Measurements from ENCODE around the gene RILPL2.

Gene RILPL2

GRCh38 chr12:123478762-123479161, 42.3 kb upstream of the RILPL2 start:
- ATAC-seq, result peak; percentile 78
- TF ChIP-seq, protein P1, sequence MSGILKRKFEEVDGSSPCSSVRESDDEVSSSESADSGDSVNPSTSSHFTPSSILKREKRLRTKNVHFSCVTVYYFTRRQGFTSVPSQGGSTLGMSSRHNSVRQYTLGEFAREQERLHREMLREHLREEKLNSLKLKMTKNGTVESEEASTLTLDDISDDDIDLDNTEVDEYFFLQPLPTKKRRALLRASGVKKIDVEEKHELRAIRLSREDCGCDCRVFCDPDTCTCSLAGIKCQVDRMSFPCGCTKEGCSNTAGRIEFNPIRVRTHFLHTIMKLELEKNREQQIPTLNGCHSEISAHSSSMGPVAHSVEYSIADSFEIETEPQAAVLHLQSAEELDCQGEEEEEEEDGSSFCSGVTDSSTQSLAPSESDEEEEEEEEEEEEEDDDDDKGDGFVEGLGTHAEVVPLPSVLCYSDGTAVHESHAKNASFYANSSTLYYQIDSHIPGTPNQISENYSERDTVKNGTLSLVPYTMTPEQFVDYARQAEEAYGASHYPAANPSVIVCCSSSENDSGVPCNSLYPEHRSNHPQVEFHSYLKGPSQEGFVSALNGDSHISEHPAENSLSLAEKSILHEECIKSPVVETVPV (CRISPR knock-in tag; IDR thresholded peaks at IDR 0.05), result no peak
- 0 out of 2 replicates have a peak, but pooled peaks have one; percentile 37 for TF ChIP-seq SNAI2 (CRISPR knock-in tag; IDR thresholded peaks at IDR 0.05)
- TF ChIP-seq ZNF70 (CRISPR knock-in tag; IDR thresholded peaks at IDR 0.05), result no peak
- TF ChIP-seq, protein P2, sequence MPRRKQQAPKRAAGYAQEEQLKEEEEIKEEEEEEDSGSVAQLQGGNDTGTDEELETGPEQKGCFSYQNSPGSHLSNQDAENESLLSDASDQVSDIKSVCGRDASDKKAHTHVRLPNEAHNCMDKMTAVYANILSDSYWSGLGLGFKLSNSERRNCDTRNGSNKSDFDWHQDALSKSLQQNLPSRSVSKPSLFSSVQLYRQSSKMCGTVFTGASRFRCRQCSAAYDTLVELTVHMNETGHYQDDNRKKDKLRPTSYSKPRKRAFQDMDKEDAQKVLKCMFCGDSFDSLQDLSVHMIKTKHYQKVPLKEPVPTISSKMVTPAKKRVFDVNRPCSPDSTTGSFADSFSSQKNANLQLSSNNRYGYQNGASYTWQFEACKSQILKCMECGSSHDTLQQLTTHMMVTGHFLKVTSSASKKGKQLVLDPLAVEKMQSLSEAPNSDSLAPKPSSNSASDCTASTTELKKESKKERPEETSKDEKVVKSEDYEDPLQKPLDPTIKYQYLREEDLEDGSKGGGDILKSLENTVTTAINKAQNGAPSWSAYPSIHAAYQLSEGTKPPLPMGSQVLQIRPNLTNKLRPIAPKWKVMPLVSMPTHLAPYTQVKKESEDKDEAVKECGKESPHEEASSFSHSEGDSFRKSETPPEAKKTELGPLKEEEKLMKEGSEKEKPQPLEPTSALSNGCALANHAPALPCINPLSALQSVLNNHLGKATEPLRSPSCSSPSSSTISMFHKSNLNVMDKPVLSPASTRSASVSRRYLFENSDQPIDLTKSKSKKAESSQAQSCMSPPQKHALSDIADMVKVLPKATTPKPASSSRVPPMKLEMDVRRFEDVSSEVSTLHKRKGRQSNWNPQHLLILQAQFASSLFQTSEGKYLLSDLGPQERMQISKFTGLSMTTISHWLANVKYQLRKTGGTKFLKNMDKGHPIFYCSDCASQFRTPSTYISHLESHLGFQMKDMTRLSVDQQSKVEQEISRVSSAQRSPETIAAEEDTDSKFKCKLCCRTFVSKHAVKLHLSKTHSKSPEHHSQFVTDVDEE (CRISPR knock-in tag; IDR thresholded peaks at IDR 0.05), result no peak
- TF ChIP-seq OSR1 (CRISPR knock-in tag; IDR thresholded peaks at IDR 0.05), result no peak
- no peak for TF ChIP-seq ISL1 (CRISPR knock-in tag; IDR thresholded peaks at IDR 0.05)
- TF ChIP-seq TOX (CRISPR knock-in tag; IDR thresholded peaks at IDR 0.05; ENCODE audit: borderline replicate concordance), result no peak
- no peak for TF ChIP-seq ARNTL (CRISPR knock-in tag; IDR thresholded peaks at IDR 0.05; ENCODE audit: borderline replicate concordance, low read depth)

DNA sequence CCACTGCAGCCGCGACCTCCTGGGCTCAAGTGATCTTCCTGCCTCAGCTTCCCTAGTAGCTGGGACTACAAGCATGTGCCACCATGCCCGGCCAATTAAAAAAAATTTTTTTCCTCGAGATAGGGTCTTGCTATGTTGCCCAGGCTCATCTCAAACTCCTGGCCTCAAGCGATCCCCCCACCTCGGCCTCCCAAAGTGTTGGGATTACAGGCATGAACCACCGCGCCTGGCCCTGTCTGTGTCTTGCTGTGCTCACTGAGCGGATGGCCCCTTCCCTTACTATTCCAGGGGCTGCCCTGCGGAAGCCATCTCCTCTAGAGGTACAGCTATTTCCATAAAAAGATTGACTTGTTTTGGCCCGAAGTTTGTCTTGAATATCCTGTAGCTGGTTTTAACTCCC, 41.6 kb upstream of the RILPL2 start:
- ATAC-seq, result no peak

More for the DNA sequence above, 41.6 kb upstream of the RILPL2 start:
- TF ChIP-seq, protein P1 (CRISPR knock-in tag; IDR thresholded peaks at IDR 0.05), result no peak
- TF ChIP-seq ARNTL (CRISPR knock-in tag; IDR thresholded peaks at IDR 0.05; ENCODE audit: borderline replicate concordance, low read depth) (no peak), ISL1 (CRISPR knock-in tag; IDR thresholded peaks at IDR 0.05) (no peak), ZNF565 (CRISPR knock-in tag; conservative IDR thresholded peaks at IDR 0.05; ENCODE audit: low read depth) (no peak), POU6F1 (CRISPR knock-in tag; IDR thresholded peaks at IDR 0.05; ENCODE audit: borderline replicate concordance, low read depth) (no peak), CREB5 (CRISPR knock-in tag; IDR thresholded peaks at IDR 0.05; ENCODE audit: low read depth) (no peak), CSDC2 (CRISPR knock-in tag; IDR thresholded peaks at IDR 0.05) (no peak), TCF4 (CRISPR knock-in tag; IDR thresholded peaks at IDR 0.05; ENCODE audit: borderline replicate concordance) (no peak), PPARA (CRISPR knock-in tag; IDR thresholded peaks at IDR 0.05; ENCODE audit: borderline replicate concordance) (no peak), ZNF70 (CRISPR knock-in tag; IDR thresholded peaks at IDR 0.05) (no peak), ZFP30 (CRISPR knock-in tag; IDR thresholded peaks at IDR 0.05) (no peak), BACH2 (CRISPR knock-in tag; IDR thresholded peaks at IDR 0.05; ENCODE audit: borderline replicate concordance) (no peak), TOX (CRISPR knock-in tag; IDR thresholded peaks at IDR 0.05; ENCODE audit: borderline replicate concordance) (no peak), SNAI2 (CRISPR knock-in tag; IDR thresholded peaks at IDR 0.05) (no peak), ZFP3 (CRISPR knock-in tag; IDR thresholded peaks at IDR 0.05) (no peak), OSR1 (CRISPR knock-in tag; IDR thresholded peaks at IDR 0.05) (no peak)
- TF ChIP-seq, protein P3, sequence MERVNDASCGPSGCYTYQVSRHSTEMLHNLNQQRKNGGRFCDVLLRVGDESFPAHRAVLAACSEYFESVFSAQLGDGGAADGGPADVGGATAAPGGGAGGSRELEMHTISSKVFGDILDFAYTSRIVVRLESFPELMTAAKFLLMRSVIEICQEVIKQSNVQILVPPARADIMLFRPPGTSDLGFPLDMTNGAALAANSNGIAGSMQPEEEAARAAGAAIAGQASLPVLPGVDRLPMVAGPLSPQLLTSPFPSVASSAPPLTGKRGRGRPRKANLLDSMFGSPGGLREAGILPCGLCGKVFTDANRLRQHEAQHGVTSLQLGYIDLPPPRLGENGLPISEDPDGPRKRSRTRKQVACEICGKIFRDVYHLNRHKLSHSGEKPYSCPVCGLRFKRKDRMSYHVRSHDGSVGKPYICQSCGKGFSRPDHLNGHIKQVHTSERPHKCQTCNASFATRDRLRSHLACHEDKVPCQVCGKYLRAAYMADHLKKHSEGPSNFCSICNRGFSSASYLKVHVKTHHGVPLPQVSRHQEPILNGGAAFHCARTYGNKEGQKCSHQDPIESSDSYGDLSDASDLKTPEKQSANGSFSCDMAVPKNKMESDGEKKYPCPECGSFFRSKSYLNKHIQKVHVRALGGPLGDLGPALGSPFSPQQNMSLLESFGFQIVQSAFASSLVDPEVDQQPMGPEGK (CRISPR knock-in tag; IDR thresholded peaks at IDR 0.05; ENCODE audit: borderline replicate concordance), result no peak

All from SK-N-SH treated with all-trans-retinoic acid at 6 μM for 48 hours (cell line).